Measurements from ENCODE around the gene ATP6AP1. TPM values are rescaled to one million over a fixed set of nuclear protein-coding genes. Genes with fewer than 3 reads are reported as not detected.
A peak's percentile ranks its signal among the peaks of the same experiment; 100 is the strongest.

ATP6AP1 gene
- total and polyA plus RNA-seq, 10 of the 15 experiments (the other 5 are each of a cell fraction or from before 2014, with no cell fraction given): 4.5 to 56.4 (median 32.0) TPM

DNA sequence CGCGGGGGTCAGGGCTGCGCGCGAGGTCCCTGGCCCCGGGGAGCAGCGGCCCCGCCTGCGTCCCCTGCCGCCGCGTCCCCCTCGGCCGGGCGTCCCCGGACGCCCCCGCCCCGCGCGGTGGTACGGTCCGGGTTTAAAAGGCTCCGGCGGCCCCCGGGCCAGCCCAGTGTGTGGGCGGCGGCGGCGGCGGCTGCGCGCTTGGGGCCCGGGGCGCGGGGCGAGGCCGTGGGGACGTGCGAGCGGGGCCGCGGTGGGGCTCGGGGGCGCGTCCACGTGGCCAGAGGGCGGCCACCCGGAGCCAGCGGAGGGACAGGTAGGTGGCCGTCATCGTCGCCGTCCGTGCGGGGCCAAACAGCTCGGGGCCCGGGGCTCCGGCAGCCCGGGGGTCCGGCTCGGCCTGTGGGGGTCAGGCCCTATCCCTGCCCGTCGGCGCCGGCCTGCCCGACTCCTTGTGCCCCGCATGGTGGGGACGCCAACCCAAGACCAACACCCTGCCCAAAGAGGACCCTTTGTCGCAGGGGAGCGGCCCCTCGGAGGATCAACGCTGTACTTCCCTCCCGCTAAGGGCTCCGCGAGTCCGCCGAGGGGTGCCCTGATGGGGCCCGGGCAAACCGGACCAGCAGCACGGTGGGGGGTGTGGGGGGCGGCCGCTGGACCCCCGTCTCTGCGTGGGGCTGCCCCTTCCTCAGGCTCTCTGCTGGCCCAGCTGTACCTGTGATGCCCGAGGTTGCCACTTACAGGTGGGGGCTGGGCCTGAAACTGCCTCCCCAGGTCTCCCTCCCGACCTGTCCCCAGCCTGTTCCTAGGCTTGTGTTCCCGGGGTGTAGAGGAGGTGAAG lies 29.9 kb downstream of the ATP6AP1 start, which contains the start of gene PLXNA3:
Gene PLXNA3 (plus strand): TSS at position 166 of the 838 bp plus-strand sequence. CDS start 1,903 bp downstream, outside the sequence.
- intact Hi-C loops (cut with micrococcal nuclease; ENCODE audit: unreplicated experiment) (no loop called here), in situ Hi-C loops (cut with MboI) (no loop called here)
- BruUV-seq (replicated peaks): no TSS peak
- Histone ChIP-seq H3K4me2 (ENCODE audit: control insufficient read depth, insufficient read depth) (peak within 1 kb of the TSS; percentile 54; the same call in 1 of the 2 replicates), H3K4me1 (ENCODE audit: control insufficient read depth, insufficient read depth, low read length) (no peaks in the 10 kb centered on the region), H4K20me1 (ENCODE audit: control insufficient read depth, insufficient read depth) (no peaks in the 10 kb centered on the region), H3K4me3 (peak within 1 kb of the TSS; percentile 77), H2AFZ (ENCODE audit: control insufficient read depth, low read depth, low read length) (peak within 1 kb of the TSS; percentile 33), H3K36me3 (ENCODE audit: control insufficient read depth in 2 of 2, insufficient read depth in 2 of 2, low read length in 1 of 2) (no peaks in the 10 kb centered on the region), H3K9ac (ENCODE audit: control insufficient read depth, insufficient read depth, low read length) (peak within 1 kb of the TSS; percentile 56), H3K27ac (ENCODE audit: control insufficient read depth, insufficient read depth) (peak within 1 kb of the TSS; percentile 61), H3K27me3 (replicated peaks in 1 of 2; ENCODE audit: control insufficient read depth in 2 of 2, insufficient read depth in 2 of 2, low read length in 1 of 2) (no peaks in the 10 kb centered on the region), H3K79me2 (ENCODE audit: control insufficient read depth, insufficient read depth, low read length) (peaks cover 9% of the 10 kb centered on the region), H3K9me3 (replicated peaks; ENCODE audit: control insufficient read depth, insufficient read depth, low read length) (no peaks in the 10 kb centered on the region; the same call in 2 of the 3 replicates)
- DNase-seq (ENCODE audit: low read depth, low spot score): no peak
- ChIA-PET CTCF (interaction anchor here (0.6 to 1.4 kb wide), 3 partner anchors 69 to 85 kb away, joined by 3 to 4 read pairs (median 3); no protein-coding TSS in a partner anchor), POLR2A (interaction anchor here (0.5 to 1.0 kb wide), 6 partner anchors 12 to 704 kb away, joined by 3 to 4 read pairs (median 4); partner anchors contain the start of gene UBL4A), SMC1A (ENCODE audit: uncharacterized antibody, unreplicated experiment) (interaction anchor here (1.1 kb wide), 1 partner anchor 68 kb away, joined by 3 read pairs; no protein-coding TSS in a partner anchor), RAD21 (ENCODE audit: unreplicated experiment) (no interaction called here)
- no peak for FAIRE-seq
- WGBS (ENCODE audit: insufficient coverage, insufficient replicate concordance, low lambda C conversion rate, missing lambda C conversion rate): 36% methylated on average over 43 of the region's 88 CpGs
- ATAC-seq: peak; percentile 76
- TF ChIP-seq SIX5 (IDR thresholded peaks at IDR 0.05; ENCODE audit: low read depth, low read length, severe bottlenecking) (no peak), EZH2 (IDR thresholded peaks at IDR 0.05; ENCODE audit: borderline replicate concordance, control insufficient read depth, low read depth, low read length) (no peak), TAF1 (IDR thresholded peaks at IDR 0.05; ENCODE audit: borderline replicate concordance, low read depth, low read length) (peak; percentile 50; the same call in 1 of the 2 replicates), BACH1 (IDR thresholded peaks at IDR 0.05; ENCODE audit: borderline replicate concordance) (0 out of 2 replicates have a peak, but pooled peaks have one; percentile 32), STAT1 (conservative IDR thresholded peaks at IDR 0.05) (no peak), EGR1 (IDR thresholded peaks at IDR 0.05; ENCODE audit: borderline replicate concordance in 1 of 2, low read depth in 2 of 2, low read length in 2 of 2) (peak in 1 of 2 experiments; percentile 89; a peak in 2 of 3 replicates), NR2C1 (IDR thresholded peaks at IDR 0.05) (0 out of 2 replicates have a peak, but pooled peaks have one; percentile 19), BHLHE40 (IDR thresholded peaks at IDR 0.05; ENCODE audit: borderline replicate concordance in 1 of 2, low read depth in 2 of 2, low read length in 1 of 2) (peak; percentile 82 to 97), CHD1 (IDR thresholded peaks at IDR 0.05; ENCODE audit: low read depth, low read length) (peak; percentile 95), PAX8 (IDR thresholded peaks at IDR 0.05) (no peak)
- TF ChIP-seq, protein P1, sequence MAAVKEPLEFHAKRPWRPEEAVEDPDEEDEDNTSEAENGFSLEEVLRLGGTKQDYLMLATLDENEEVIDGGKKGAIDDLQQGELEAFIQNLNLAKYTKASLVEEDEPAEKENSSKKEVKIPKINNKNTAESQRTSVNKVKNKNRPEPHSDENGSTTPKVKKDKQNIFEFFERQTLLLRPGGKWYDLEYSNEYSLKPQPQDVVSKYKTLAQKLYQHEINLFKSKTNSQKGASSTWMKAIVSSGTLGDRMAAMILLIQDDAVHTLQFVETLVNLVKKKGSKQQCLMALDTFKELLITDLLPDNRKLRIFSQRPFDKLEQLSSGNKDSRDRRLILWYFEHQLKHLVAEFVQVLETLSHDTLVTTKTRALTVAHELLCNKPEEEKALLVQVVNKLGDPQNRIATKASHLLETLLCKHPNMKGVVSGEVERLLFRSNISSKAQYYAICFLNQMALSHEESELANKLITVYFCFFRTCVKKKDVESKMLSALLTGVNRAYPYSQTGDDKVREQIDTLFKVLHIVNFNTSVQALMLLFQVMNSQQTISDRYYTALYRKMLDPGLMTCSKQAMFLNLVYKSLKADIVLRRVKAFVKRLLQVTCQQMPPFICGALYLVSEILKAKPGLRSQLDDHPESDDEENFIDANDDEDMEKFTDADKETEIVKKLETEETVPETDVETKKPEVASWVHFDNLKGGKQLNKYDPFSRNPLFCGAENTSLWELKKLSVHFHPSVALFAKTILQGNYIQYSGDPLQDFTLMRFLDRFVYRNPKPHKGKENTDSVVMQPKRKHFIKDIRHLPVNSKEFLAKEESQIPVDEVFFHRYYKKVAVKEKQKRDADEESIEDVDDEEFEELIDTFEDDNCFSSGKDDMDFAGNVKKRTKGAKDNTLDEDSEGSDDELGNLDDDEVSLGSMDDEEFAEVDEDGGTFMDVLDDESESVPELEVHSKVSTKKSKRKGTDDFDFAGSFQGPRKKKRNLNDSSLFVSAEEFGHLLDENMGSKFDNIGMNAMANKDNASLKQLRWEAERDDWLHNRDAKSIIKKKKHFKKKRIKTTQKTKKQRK (IDR thresholded peaks at IDR 0.05; ENCODE audit: low read depth, low read length): no peak
- TF ChIP-seq, protein P2, sequence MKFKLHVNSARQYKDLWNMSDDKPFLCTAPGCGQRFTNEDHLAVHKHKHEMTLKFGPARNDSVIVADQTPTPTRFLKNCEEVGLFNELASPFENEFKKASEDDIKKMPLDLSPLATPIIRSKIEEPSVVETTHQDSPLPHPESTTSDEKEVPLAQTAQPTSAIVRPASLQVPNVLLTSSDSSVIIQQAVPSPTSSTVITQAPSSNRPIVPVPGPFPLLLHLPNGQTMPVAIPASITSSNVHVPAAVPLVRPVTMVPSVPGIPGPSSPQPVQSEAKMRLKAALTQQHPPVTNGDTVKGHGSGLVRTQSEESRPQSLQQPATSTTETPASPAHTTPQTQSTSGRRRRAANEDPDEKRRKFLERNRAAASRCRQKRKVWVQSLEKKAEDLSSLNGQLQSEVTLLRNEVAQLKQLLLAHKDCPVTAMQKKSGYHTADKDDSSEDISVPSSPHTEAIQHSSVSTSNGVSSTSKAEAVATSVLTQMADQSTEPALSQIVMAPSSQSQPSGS (IDR thresholded peaks at IDR 0.05; ENCODE audit: low read length): no peak
- TF ChIP-seq, protein P3, sequence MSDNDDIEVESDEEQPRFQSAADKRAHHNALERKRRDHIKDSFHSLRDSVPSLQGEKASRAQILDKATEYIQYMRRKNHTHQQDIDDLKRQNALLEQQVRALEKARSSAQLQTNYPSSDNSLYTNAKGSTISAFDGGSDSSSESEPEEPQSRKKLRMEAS (IDR thresholded peaks at IDR 0.05; ENCODE audit: low read depth, low read length): no peak
- TF ChIP-seq, protein P4, sequence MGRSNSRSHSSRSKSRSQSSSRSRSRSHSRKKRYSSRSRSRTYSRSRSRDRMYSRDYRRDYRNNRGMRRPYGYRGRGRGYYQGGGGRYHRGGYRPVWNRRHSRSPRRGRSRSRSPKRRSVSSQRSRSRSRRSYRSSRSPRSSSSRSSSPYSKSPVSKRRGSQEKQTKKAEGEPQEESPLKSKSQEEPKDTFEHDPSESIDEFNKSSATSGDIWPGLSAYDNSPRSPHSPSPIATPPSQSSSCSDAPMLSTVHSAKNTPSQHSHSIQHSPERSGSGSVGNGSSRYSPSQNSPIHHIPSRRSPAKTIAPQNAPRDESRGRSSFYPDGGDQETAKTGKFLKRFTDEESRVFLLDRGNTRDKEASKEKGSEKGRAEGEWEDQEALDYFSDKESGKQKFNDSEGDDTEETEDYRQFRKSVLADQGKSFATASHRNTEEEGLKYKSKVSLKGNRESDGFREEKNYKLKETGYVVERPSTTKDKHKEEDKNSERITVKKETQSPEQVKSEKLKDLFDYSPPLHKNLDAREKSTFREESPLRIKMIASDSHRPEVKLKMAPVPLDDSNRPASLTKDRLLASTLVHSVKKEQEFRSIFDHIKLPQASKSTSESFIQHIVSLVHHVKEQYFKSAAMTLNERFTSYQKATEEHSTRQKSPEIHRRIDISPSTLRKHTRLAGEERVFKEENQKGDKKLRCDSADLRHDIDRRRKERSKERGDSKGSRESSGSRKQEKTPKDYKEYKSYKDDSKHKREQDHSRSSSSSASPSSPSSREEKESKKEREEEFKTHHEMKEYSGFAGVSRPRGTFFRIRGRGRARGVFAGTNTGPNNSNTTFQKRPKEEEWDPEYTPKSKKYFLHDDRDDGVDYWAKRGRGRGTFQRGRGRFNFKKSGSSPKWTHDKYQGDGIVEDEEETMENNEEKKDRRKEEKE (IDR thresholded peaks at IDR 0.05): peak; percentile 90

Data from GM12878 (cell line).